ENCODE measurements around the gene DOCK1.

Gene DOCK1

DNA sequence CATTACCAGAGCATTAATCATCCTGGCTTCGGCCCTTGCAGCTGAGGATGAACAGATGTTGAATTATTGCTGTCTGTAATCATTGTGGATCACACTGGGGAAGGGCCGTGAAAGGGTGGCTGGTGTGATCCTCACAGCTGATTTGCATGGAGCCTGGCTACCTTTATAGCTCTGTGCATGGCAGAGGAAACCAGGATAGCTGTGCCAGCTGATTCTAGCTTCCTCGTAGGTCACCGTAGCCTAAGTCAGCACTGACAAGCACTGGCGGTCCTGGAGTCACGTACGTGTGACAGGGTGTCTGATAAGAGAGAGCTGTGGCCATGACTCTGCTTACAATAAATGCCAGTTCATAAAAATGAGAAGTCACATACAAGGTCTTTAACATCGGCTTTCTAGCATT, 214.7 kb downstream of the DOCK1 start:
- H3K4me1 ChIP-seq (ENCODE audit: insufficient read depth, low read length) = no peaks in the 10 kb centered on the region
- no peak overlapping the region for H3K9ac ChIP-seq (ENCODE audit: low read depth, low read length)
- no peaks in the 10 kb centered on the region for H3K36me3 ChIP-seq (ENCODE audit: insufficient read depth, low read length)
- no peaks in the 10 kb centered on the region for H3K9me3 ChIP-seq (ENCODE audit: control insufficient read depth, insufficient read depth, low read length)

DNA sequence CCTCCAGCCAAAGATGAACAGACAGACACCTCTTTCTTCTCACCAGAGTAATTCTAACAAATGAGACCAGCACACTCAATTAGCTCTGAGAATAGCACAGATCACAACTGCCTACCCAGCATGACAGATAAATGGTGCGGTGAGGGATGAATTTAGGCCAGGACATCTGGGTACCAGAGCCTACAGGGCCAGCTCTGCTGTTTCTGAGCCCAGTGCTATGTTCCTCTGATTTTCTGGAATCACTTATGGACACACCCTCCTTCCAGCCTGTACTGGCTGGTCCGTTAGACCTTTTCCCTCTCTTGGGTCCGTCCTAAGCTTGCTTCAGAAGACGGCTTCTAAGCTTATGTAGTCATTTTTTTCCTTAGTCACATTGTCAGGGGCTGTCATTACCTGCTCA, 217.6 kb downstream of the DOCK1 start:
- Histone ChIP-seq H3K9ac (ENCODE audit: low read depth, low read length) (no peak overlapping the region), H3K4me1 (ENCODE audit: insufficient read depth, low read length) (no peaks in the 10 kb centered on the region), H3K9me3 (ENCODE audit: control insufficient read depth, insufficient read depth, low read length) (no peaks in the 10 kb centered on the region), H3K36me3 (ENCODE audit: insufficient read depth, low read length) (no peaks in the 10 kb centered on the region)

DNA sequence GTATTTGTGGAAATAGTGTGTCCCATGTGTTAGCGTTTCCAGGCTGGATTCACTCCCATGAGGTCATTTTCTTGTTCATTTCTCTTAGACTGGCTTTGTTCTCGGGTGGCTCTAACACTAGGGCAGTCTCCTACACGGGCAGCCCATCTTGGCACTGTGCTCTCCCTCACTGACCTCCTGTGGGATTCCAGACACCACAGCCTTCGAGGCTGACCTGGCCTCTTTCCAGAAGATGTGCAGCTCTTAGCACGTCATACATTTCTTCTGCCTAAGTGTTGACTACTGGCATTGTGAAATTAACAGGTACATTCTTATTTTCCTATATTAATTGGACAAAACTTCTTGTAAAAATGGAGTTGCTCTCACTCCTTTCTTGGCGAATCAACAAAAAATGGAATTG, 218.4 kb downstream of the DOCK1 start:
- Histone ChIP-seq H3K4me1 (ENCODE audit: insufficient read depth, low read length) (no peaks in the 10 kb centered on the region), H3K36me3 (ENCODE audit: insufficient read depth, low read length) (no peaks in the 10 kb centered on the region), H3K9ac (ENCODE audit: low read depth, low read length) (no peak overlapping the region), H3K9me3 (ENCODE audit: control insufficient read depth, insufficient read depth, low read length) (no peaks in the 10 kb centered on the region)

DNA sequence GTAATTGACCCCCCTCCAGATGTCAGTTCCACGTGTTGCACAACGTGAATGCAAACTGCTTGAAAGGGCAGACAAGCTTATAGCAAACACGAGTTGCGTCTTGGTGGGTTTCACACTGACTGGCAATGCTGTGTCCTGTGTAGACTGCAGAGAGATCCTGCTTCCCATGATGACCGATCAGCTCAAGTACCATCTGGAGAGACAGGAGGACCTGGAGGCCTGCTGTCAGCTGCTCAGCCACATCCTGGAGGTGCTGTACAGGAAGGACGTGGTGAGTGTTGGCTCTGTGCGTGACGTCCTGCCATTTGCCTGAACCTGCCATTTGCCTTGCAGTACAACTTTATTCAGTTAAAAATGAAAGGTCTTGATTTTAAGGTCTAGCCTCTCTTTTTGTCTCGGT, 220.1 kb downstream of the DOCK1 start:
- Histone ChIP-seq H3K9me3 (ENCODE audit: control insufficient read depth, insufficient read depth, low read length) (no peaks in the 10 kb centered on the region), H3K36me3 (ENCODE audit: insufficient read depth, low read length) (no peaks in the 10 kb centered on the region), H3K9ac (ENCODE audit: low read depth, low read length) (no peak overlapping the region), H3K4me1 (ENCODE audit: insufficient read depth, low read length) (no peaks in the 10 kb centered on the region)

DNA sequence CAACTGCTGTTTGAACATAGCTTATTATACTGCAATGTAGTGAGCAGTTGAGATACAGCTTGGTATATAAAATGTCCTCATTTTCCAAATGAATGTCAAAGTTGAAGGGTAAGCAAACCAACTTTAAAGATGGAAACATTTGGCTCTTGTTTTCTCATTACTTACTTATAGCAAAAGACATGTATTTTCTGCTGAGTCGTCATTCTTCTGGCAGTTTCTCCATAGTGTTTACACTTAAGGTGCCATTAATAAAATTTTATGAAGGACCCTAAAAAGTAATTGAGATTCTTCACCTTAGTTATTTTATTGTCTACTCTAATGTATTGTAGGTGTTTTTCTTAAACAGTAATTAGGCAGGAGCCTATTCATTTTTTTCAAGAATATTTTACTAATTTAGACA, 222.6 kb downstream of the DOCK1 start:
- Histone ChIP-seq H3K9me3 (ENCODE audit: control insufficient read depth, insufficient read depth, low read length) (no peaks in the 10 kb centered on the region), H3K9ac (ENCODE audit: low read depth, low read length) (no peak overlapping the region), H3K36me3 (ENCODE audit: insufficient read depth, low read length) (no peaks in the 10 kb centered on the region), H3K4me1 (ENCODE audit: insufficient read depth, low read length) (no peaks in the 10 kb centered on the region)

DNA sequence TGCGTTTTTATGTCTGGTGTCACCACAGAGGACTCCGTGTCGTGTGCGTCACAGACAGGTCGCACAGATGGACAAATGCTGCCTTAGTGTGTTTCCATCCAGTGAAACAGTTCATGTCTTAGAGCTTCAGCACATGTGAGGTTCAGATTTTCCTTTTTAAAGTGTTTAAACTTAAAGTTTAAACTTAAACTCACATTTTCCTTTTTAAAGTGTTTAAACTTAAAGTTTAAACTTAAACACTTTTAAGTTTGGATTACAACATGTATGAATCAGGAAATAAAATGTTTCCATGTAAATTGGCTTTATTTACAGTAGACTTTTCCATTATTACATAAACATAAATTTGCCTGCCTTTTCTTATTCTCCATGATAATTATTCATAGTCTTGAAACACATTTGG, 223.9 kb downstream of the DOCK1 start:
- no peaks in the 10 kb centered on the region for H3K9me3 ChIP-seq (ENCODE audit: control insufficient read depth, insufficient read depth, low read length)
- H3K4me1 ChIP-seq (ENCODE audit: insufficient read depth, low read length) = no peaks in the 10 kb centered on the region
- no peaks in the 10 kb centered on the region for H3K36me3 ChIP-seq (ENCODE audit: insufficient read depth, low read length)
- no peak overlapping the region for H3K9ac ChIP-seq (ENCODE audit: low read depth, low read length)

DNA sequence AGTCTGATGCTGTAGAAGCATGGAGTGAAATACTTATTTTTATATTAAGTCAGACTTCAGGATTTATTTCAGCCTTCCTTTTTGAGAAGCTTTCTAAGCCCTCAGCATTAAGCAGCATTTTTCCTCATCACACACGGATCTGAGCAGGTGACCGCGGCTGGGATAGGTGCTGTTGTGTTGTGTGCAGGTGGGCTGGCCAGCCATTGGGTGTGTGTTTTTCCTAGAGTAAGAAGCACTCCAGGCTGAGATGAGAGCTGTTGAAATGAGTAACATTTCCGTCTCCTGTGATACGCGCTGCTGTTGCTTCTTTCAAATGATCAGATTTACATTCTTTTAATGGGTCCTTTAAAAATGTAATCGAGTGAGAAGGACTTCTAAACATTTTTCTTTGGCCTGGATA, 227.2 kb downstream of the DOCK1 start:
- Histone ChIP-seq H3K9ac (ENCODE audit: low read depth, low read length) (no peak overlapping the region), H3K36me3 (ENCODE audit: insufficient read depth, low read length) (no peaks in the 10 kb centered on the region), H3K9me3 (ENCODE audit: control insufficient read depth, insufficient read depth, low read length) (no peaks in the 10 kb centered on the region), H3K4me1 (ENCODE audit: insufficient read depth, low read length) (no peaks in the 10 kb centered on the region)

DNA sequence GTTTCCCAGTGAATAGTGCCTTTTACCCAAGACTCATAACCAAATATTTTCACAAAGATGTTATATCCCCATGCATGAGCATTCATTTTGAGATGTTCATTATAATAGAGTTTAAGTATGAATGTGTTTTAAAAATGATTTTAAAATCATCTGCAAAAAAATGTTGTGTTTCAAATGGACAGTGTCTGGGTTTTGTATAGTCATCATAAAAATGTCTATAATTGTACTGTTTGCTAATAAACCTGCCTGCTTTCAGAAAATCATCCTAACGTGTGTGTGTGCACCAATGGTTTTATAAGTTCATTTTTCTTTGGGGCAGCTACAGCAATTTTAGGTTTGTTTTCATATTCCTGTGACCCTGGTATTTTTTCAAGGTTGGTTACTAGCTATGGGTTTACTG, 228.0 kb downstream of the DOCK1 start:
- Histone ChIP-seq H3K4me1 (ENCODE audit: insufficient read depth, low read length) (no peaks in the 10 kb centered on the region), H3K9ac (ENCODE audit: low read depth, low read length) (no peak overlapping the region), H3K36me3 (ENCODE audit: insufficient read depth, low read length) (no peaks in the 10 kb centered on the region), H3K9me3 (ENCODE audit: control insufficient read depth, insufficient read depth, low read length) (no peaks in the 10 kb centered on the region)

DNA sequence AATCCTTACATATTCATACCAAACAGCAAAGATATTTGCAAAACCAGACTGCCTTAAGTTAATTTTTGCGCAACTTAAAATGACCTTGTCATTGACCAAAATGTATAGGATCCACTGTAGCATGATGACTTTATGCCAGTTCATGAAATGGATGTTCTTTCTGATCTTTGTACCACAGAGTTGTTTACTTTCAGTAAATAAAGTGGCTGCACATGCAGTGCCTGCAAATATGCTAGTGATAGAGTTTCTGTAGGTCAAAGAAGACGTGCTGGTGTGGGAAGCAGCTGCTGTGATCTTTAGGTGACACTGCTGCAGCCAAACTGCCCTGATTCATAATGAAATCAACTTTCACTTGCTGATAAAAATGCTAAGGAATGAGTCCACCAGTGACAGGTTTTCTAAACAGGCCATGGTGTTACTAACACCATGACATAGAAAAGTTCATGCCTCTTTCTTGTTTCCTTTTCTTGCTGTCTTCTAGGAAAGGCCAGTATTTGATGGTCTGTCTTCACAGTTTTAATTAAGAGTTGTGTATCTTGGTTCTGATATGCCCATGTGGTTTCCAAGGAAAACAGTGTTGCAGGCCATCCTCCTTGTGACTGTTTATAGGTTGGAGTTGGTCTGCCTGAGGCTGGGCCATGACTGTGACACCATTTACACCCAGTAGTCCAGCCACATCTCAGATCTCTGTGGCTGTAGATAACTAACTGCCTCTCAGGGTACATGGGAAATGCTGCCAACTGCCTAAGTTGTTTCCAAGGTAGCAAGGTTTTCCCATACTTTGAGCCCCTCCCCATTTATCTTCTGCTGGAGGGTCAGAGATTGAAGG, 228.7 kb downstream of the DOCK1 start:
- H3K4me1 ChIP-seq (ENCODE audit: insufficient read depth, low read length) = no peaks in the 10 kb centered on the region
- no peaks in the 10 kb centered on the region for H3K9me3 ChIP-seq (ENCODE audit: control insufficient read depth, insufficient read depth, low read length)
- H3K36me3 ChIP-seq (ENCODE audit: insufficient read depth, low read length) = no peaks in the 10 kb centered on the region
- H3K9ac ChIP-seq (ENCODE audit: low read depth, low read length) = no peak overlapping the region

DNA sequence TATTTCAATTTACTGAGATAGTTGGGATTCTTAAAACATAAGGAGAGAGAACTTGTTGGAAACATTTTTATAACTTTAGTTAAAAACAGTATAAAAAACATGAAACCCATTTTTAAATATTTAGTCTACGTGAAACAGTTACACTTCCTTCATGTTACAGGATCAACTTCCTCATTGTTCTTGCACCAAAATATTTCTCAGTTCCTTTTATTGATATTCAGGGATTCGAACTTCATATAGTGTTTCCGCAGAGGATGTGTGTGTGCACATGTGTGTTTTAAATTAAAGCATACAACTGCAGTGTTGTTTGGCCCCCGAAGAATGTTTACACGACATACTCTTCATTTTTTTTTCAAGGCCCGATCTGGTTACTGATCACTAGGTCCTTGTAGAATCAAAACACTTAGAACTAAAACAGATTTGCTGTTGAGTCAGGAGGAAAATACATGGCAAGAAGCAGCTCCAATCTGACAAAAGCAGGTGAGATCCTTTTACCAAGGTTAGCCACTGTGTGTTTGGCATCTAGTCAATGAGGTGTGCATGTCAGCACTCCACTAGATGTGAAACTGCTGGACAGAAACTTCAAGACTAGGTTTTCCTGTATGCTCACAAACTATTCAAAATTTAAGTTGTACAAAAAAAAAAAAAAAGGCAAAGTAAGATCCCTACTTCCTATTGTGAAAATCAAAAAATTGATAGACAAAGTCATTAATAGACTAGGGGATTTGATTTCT, 230.8 kb downstream of the DOCK1 start:
- Histone ChIP-seq H3K9me3 (ENCODE audit: control insufficient read depth, insufficient read depth, low read length) (no peaks in the 10 kb centered on the region), H3K36me3 (ENCODE audit: insufficient read depth, low read length) (no peaks in the 10 kb centered on the region), H3K4me1 (ENCODE audit: insufficient read depth, low read length) (no peaks in the 10 kb centered on the region), H3K9ac (ENCODE audit: low read depth, low read length) (no peak overlapping the region)

DNA sequence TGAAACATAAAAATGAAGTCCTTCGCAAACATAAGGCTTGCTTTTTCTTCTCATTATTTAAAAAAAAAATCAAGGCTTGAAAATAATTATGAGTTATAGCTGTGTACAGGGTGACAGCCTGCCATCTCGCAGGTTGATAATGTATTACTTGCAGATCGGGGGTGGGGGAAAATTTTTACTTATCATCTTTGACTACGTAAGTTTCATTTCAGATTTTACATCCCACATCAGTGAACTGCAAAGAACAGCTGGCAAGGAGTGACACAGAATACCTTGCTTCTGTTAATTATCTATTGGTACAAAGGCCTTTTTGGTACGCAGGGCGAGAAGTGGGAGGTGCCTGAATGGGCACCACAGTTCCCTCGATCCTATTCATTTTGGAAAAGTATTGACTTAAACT, 232.2 kb downstream of the DOCK1 start:
- no peaks in the 10 kb centered on the region for H3K4me1 ChIP-seq (ENCODE audit: insufficient read depth, low read length)
- H3K36me3 ChIP-seq (ENCODE audit: insufficient read depth, low read length) = no peaks in the 10 kb centered on the region
- H3K9ac ChIP-seq (ENCODE audit: low read depth, low read length) = no peak overlapping the region
- no peaks in the 10 kb centered on the region for H3K9me3 ChIP-seq (ENCODE audit: control insufficient read depth, insufficient read depth, low read length)

DNA sequence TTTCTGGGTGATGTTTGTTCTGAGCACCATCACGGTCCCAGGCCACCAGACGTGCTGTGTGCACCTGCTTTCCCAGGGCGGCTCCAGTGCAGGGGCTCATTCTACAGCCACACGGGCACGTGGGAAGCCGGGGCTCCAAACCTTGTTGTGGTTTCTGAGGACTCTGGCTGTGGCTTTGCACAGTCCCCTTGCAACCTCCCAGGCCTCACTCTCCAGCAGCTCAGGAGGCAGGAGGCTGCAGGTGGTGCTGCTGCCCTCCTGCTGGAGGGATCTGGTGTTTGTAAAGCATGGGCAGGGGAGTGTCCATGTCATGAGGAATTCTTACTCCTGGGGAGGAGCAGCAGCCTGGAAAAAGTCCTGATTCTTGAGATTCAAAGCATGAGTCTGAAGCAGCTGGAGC, 236.9 kb downstream of the DOCK1 start:
- H3K9me3 ChIP-seq (ENCODE audit: control insufficient read depth, insufficient read depth, low read length) = no peaks in the 10 kb centered on the region

DNA sequence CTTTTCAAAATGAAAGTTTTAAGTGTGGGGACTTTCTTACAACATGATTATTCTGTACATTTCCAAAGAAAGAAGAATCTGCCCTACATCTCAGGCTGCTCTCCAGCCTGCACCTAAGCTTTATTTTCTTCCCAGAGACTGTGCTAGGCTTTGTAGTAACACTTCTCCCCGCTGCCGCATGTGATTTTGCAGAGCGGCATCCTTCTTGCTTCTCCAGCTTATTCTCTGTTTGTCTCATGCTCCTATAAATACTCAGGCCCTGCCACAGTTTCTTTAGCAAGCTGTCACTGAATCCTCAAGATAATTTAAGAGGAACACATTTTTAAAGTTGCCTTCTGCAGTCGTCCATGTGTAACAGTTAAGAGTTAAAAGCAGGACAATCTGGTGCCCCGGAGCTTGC, 237.6 kb downstream of the DOCK1 start:
- no peak overlapping the region for H3K9ac ChIP-seq (ENCODE audit: low read depth, low read length)
- no peaks in the 10 kb centered on the region for H3K9me3 ChIP-seq (ENCODE audit: control insufficient read depth, insufficient read depth, low read length)
- H3K36me3 ChIP-seq (ENCODE audit: insufficient read depth, low read length) = no peaks in the 10 kb centered on the region
- H3K4me1 ChIP-seq (ENCODE audit: insufficient read depth, low read length) = no peaks in the 10 kb centered on the region

More for the DNA sequence above, 236.9 kb downstream of the DOCK1 start:
- Histone ChIP-seq H3K9ac (ENCODE audit: low read depth, low read length) (no peak overlapping the region), H3K4me1 (ENCODE audit: insufficient read depth, low read length) (no peaks in the 10 kb centered on the region), H3K36me3 (ENCODE audit: insufficient read depth, low read length) (no peaks in the 10 kb centered on the region)

DNA sequence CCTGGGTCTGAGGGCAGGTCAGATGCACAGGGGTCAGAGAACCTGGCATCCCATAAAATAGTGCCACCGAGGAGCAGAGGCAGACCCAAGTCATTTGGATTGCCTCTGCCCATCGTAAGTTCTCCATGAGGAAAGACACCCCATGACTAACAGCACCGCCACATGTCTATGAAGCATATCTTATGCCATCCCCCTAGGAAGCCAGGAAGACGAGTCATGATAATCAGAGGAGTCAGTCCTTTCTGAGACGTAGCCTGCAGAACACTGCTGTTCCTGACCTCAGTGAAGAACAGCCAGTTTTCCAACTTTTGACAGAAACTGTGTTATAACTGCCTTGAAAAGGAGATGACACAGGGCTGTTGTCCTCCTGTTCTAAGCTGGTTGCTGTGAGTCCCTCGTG, 239.9 kb downstream of the DOCK1 start:
- H3K4me1 ChIP-seq (ENCODE audit: insufficient read depth, low read length) = peaks cover 20% of the 10 kb centered on the region
- no peaks in the 10 kb centered on the region for H3K9me3 ChIP-seq (ENCODE audit: control insufficient read depth, insufficient read depth, low read length)
- H3K9ac ChIP-seq (ENCODE audit: low read depth, low read length) = no peak overlapping the region
- H3K36me3 ChIP-seq (ENCODE audit: insufficient read depth, low read length) = no peaks in the 10 kb centered on the region

DNA sequence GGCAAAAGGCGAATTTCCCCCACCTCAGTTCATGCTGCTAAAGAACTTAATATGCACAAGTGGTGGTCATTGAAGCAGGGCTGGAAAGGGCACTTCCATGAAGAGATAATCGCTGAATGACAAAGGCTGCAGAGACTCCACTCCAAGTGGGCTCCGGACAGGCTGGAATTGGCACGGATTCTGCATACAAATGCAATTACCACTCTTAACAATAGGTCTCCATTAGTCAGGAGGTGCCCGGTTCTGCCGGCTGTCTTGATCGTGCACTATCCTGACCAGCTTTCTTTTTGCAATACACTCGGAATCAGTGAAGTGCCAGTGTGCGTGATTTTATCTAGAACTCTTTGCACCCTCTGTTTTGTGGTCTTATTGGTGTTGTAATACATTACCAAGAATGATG, 241.4 kb downstream of the DOCK1 start:
- Histone ChIP-seq H3K36me3 (ENCODE audit: insufficient read depth, low read length) (no peaks in the 10 kb centered on the region), H3K9ac (ENCODE audit: low read depth, low read length) (no peak overlapping the region), H3K9me3 (ENCODE audit: control insufficient read depth, insufficient read depth, low read length) (no peaks in the 10 kb centered on the region), H3K4me1 (ENCODE audit: insufficient read depth, low read length) (peaks cover 21% of the 10 kb centered on the region)
